ENCODE measurements around the gene FOXL1.

The FOXL1 gene

GRCh38 chr16:86628614-86629013 lies 50.3 kb downstream of the FOXL1 start:
- H3K4me3 ChIP-seq (ENCODE audit: low read length): no peak overlapping the region
- no peak for TF ChIP-seq ZNF274 (IDR thresholded peaks at IDR 0.05; ENCODE audit: low read depth, low read length)

- no peak overlapping the region for H3K4me3 ChIP-seq (ENCODE audit: low read length)
- no peak for TF ChIP-seq ZNF274 (IDR thresholded peaks at IDR 0.05; ENCODE audit: low read depth, low read length)
Observed at GRCh38 chr16:86630471-86630870, 52.1 kb downstream of the FOXL1 start.

- no peak for TF ChIP-seq ZNF274 (IDR thresholded peaks at IDR 0.05; ENCODE audit: low read depth, low read length)
- no peak overlapping the region for H3K4me3 ChIP-seq (ENCODE audit: low read length)
Observed at GRCh38 chr16:86631444-86631843, 53.1 kb downstream of the FOXL1 start.
